GM21381 (cell line): ENCODE data around the gene PAK2.
"Not testable (repeated sequence)": the region's sequence is repeated elsewhere in the genome, so short reads cannot be mapped to it uniquely, and the experiment has no call there.

Source experiments
- ATAC-seq: cut with Tn5 transposase; IDR thresholded peaks from one replicate; pipeline ENCODE4 v1.9.1; 2021; ENCODE audit warnings: mild to moderate bottlenecking, moderate library complexity; ENCODE audit not compliant: unreplicated experiment

PAK2 gene

DNA sequence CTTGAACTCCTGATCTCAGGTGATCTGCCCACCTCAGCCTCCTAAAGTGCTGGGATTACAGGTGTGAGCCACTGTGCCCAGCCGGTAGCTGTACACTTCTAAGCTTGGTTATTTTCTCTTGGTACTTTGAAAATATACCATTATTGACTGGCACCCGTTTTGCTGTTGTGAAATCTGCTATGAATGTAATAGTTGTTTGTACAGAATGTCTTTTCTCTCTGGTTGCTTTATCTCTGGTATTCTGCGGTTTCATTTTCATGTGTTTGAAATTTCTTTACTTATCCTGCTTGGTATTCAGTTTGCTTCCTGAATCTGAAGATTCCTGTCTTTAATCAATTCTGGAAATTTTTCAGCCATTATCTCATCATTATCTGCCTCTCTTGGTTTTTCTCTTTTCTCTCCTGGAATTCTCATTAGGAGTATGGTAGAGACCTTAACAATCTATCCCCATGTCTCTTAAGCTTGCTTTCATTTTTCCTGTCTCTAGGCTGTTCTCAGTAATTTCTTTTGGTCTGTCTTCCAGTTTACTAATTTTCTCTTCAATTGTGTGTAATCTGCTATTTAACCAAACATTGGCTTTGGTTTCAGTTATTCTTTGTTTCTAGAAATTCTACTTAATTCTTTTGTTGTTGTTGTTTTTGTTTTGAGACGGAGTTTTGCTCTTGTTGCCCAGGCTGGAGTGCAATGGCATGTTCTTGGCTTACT is 2.8 kb upstream of the PAK2 start:
- ATAC-seq, result no peak

DNA sequence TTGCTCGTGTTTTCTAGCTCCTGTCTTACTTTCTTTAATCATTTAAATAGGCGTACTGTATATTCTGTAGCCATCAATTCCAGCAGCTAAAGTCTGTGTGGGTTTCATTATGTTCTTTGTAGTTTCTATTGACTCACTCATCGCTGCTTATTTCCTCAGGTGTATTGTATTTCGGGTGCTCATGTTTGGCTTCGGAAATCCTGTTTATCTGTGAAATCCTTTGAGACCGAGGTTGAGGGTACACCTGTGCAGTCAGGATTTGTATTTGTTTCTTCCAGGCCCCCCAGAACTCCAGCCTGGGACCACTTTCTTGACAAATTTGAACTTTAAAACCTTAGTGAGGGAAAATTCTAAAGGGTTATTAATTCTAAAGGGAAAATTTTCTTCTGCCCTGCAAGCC is 2.0 kb upstream of the PAK2 start:
- ATAC-seq, result no peak

DNA sequence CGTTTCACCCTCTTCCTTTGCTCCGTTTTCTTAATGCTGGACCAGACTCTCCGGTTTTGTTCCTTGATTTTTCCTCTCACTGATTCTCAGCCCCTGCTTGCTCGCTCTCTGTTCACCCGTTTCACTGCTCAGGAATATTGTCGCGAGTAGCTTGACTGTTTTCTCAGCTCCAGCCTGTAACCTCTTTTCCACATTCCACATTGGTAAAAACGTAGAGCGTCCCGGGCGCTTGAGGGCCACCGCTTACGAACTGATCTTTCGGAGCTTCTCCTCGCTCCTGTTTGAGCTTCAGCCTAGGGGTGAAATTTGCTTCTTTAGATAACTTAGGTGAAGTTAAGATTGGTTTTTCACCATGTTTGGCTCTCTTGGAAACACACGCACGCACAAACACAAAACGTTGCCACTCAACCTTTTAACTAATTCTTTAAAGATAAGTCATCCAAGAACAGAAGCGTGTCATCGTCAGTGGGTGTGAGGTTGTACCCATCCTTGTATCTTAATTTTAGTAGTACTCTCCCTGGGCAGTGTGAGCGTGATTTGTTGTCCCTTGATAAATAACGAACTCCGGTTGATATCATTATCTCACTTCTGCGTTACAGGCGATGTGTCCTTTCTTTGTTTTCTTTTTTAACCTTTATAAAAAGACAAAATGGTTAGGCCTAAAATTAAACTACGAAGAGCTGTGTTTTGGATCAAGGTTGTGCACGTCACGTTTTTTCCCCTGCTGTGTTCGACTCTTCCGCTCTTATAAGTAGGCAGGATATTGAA is 1.0 kb downstream of the PAK2 start:
- no peak for ATAC-seq

DNA sequence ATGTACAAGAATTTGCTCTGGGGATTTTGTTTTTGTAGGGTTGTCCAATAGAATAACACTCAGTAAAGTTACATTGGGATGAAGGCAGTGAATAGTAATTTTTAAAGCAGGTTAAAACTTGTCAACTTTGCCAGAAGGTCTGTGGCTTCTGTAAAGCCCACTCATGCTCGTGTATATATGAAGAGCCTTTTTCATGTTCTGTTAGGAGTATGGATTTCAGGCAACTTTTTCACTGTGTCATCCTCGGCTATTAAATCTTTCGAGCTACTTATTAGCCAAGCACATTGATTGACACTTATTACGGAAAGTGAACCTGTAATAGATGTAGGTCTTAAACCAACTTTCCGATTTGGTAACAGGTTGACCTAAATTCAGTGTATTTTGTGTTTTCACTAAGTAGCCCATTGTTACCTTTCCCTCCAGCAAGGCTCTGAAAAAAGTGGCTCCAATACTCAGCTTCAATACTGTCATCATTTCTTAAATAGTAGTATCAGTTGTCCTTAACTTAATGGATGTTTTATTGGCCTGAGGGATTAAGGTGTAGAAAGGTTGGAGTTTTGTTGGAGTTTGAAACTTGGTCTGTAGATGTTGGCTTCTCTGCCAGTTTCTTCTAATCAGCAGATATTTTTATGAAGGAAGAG is 1.7 kb downstream of the PAK2 start:
- ATAC-seq, result no peak

DNA sequence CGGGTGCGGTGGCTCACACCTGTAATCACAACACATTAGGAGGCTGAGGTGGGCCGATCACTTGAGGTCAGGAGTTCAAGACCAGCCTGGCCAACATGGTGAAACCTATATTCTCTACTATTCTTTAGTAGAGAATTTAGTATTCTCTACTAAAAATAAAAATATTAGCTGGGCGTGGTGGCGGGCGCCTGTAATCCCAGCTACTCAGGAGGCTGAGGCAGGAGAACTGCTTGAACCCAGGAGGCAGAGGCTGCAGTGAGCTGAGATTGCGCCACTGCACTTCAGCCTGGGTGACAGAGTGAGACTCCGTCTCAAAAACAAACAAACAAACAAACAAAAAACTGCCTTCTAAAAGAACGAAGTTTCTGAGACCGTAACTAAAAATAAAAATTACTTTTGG is 3.9 kb downstream of the PAK2 start:
- ATAC-seq, result not testable (repeated sequence)

DNA sequence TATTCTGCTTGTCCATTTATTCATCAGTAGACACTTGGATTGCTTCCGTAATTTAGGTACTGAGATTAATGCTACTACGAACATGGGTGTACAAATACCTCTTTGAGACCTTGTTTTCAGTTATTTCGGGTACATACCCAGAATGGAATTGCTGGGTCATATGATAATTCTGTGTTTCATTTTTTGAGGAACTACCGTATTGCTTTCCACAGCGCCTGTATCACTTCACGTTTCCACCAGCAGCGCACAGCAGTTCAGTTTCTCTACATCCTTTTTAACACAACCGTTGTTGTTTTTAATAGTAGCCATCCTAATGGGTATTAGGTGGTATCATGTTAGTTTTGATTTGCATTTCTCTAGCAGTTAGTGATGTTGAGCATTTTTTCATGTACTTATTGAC is 9.5 kb downstream of the PAK2 start:
- ATAC-seq, result no peak

DNA sequence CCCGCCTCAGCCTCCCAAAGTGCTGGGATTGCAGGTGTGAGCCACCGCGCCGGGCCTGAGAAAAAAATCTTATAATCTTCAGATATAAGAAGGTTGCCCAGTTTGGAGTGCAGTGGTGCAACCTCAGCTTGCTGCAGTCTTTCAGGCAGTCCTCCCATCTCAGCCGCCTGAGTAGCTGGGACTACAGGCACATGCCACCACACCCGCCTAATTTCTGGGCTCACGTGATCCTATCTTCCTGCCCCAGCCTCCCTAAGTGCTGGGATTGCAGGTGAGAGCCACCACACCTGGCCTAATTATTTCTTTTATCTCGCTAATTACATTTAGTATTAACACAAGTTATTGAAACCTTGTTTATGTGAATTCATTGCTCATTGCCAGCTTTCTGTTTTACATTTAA is 13.5 kb downstream of the PAK2 start:
- no peak for ATAC-seq

DNA sequence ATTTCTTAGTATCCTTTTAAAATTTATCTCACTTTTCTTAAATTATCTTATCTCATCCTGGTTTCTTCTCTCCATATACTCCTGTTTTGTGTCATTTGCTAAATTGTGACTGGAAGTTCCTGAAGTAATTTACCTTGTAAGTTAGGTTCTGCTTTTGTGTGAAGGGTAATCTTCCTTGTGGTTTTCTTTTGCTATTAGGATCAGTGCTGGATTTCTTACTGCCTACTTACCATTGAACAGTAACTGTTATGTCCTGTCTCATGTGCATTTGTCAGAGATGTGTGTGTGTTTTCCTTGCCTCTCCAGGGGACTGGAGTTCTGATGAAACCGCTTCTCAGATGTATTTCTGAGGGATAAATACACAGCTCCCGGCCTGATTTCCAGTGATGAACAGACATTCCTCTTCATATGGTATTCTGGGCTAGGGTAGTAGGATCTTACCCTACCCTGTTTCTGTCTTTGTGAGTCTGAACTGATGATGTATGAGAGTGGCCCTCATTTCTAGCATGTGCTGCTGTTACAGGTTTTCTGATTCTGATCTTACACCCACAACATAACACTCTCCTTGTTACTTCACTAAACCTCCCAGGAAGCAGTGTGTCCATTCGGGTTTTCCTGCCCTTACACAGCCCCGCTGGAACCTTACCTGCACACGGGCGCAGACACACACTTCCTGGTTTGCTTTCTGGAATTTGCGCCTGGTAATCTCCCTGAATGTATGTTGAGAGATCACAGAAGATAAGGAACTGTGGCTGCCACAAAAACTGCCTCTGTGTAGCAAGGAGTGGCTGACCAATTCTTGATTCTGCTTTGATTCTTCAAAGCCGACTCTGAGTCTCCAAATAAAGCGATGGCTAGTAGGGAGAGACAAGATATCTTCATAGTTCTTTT is 14.7 kb downstream of the PAK2 start:
- ATAC-seq, result no peak

DNA sequence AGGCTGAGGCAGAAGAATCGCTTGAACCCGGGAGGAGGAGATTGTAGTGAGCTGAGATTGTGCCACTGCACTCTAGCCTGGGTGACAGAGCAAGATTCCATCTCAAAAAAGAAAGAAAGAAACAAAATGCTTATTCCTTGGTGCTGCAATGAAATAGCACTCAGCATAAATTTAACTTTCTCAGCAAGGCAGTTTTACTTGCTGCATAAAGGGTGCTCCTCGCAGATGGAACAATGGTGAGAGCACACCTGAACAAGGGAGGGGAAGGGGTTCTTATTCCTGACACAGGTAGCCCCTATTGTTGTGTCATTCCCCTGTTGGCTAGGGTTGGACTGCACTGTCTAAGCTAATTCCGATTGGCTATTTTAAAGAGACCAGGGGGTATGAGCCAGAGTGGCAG is 17.1 kb downstream of the PAK2 start:
- ATAC-seq, result no peak

DNA sequence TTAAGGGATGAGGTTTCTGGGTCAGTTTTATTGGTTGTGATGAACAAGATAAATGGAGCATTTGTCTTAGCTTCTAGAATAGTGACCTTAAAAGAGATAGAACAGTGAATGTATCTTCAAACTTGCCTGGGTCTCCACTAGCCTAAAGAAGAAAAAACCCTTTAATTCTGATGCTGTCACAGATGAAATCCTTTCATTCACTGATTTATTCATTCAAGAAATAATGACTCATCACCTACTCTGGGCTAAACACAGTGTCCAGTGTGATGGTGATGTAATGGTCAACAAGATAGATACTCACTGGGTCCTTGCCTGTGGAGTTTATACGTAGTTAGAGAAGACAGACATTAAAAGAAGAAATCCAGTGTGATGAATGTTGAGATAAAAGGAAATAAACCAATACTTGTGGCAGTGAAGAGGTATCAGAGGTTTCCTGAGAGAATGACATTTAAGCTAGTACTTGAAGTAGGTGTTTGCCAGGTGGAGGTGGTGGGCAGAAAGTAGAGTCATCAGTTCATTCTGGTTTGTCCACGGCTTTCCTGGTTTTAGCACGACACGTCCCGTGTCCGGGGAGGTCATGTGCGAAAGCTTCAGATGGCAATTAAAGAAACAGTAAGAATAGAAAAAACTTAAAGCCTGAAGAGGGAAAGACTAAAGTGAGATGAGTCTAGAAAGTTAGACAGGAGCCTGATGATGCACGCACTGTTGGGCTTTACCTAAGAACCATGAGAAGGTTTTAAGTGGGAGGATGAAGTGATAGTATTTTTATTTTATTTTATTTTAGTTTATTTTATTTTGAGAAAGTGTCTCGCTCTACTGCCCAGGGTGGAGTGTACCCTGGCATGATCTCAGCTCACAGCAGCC is 18.5 kb downstream of the PAK2 start:
- no peak for ATAC-seq

DNA sequence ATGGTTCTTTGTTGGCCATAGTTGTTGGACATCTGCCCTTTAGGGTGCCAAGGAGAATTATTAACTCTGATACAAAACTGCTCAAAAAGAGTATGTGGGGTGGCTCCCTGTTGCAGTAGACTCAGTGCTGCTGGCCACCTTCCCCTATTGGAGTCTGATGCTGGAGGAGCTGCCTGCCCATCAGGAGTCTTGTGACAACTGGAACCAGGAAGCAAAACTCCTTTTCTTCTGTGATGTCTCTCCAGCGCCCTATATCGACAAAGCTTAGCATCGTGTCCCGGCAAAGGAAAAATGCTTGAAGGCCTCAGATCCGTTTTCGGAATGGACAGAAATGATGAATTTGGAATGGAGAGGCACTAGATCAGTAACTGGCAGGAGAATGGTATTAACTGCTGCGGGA is 23.5 kb downstream of the PAK2 start:
- no peak for ATAC-seq

DNA sequence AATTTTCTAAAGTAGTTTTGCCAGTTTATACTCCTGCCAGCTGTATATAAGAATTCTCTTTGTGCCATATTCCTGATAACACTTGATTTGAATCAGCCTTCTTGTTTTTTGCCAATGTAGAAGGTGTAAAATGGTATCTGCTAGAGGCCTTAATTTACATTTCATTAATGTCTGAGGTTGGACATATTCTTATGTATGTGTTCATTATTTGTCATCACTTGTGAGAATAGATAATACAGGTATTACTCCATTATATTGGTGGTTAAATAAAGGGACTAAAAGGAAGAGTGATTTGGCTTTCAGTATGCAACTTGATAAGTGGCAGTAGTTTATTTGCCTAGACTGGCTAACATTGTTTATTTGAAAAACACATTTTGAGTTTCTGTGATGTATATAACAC is 25.8 kb downstream of the PAK2 start:
- no peak for ATAC-seq

DNA sequence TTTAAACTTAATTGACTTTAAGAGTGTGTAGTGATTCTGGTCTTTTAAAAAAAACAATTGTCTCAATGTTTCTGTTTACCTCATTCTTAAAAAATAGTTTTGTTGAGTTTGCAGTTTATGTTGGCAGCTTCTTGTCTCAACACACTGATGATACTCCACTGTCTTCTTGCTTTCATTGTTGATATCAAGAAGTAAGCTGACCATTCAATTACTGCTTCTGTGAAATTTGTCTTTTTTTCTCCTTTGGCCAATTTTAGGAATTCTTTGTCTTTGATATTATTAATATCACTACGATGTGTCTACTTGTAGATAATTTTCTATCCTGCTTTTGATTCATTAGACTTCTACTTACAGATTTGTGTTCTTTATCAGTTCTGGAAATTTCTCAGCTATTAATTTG is 31.4 kb downstream of the PAK2 start:
- no peak for ATAC-seq

DNA sequence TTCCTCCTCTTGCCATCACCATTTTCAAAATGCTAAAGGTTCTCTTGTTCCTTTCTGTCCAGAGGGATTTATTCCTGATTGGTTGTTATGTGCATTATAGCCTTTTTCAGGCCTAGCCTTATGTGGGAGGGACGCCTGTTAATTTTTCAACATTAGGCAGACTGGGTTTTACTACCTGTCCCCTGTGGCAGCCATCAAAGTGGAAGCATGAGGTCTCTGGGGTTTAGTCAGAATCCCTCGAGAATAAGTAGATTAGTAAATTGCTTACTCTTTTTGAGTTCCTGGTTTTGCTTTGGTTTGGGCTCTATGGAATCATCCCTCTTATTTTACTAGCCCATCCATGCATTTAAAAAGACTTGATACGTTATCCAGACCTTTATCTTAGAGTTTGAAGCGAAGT is 32.4 kb downstream of the PAK2 start:
- ATAC-seq, result no peak

DNA sequence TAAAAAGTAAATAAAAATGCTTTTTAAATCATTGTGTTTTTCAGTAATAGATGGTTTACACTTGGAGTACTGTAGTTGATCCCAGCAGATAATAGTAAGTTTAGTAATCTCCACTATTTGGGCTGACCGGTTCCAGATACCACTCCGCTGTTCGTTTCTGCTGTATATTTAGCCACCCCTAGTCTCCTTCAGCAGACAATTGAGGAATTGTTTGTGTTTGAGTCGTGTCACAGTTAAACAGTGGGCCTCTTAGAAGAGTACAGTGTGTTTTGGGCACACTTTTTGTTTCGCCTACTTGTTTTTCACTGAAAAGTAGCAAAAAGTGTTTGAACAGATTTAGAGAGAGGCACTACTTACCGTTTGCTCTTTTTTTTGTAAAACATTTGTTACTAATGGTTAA is 33.2 kb downstream of the PAK2 start:
- ATAC-seq, result no peak

DNA sequence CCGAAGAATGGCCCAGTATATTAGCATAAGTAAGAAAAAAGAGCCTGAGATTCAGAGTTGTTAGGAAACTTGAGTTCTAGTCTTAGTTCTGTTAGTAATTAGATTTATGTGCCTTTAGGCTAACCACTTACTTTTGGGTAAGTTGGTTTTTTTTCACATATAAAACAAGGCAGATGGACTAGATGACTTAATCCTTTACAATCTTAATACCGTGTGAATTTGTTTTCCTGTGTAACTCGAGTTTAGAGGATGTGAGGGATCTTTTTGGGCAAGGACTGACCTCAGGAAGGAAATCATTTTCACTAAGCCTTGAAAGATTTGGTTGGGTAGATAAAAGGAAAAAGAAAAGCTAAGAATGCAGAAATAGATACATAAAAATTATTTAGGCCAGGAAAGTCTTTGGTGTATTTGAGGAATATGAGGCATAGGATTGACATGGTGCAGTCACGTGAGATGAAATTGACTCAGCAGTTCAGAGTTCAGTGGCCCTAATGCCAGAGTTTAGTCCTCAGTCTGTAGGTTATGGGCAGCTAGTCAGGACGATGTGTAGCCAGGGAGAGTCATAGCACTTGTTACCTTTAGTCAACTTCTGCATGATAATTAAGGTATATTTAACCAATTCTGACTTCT is 34.6 kb downstream of the PAK2 start:
- ATAC-seq, result no peak

DNA sequence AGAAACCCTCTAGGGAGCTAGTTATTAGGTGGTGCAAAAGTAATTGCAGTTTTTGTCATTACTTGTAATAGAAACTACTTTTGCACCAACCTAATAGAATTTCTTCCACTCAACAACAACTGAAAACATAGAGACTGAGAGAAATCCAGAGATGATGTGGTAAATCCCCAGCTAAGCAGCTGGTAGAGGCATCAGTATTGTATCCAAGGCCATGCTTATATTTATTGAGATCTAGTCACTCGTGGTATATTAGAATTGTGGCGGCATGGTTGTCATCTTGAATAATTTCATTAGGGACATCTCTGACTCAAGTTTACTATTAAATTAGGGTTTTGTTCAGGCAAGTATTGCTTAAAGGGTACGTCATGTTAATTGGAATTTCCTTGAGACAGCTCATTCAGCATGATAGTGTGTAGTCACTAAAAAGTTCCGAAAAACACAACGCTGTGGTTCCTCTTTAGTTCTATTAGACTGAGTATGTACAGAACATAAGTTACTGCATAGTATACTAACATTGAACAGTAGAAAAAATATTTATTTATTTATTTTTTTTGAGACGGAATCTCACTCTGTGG is 35.3 kb downstream of the PAK2 start:
- no peak for ATAC-seq

DNA sequence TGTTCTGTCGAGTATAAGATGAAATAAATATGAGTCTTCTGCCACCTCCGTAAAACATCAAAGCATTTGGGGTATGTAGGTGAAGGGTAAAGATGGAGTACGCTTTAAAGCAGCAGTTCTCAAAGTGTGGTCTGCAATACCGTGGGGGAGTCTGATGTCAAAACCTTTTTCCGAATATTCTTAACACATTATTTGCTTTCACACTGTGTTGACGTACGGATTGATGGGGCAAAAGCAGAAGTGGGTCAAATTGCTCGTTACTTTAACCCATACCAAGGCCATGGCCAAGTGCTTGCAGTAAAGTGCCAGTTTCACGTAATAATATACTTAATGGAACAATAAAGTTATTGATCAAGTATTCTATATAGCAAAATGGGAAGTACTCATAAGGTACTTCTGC is 36.3 kb downstream of the PAK2 start:
- no peak for ATAC-seq

DNA sequence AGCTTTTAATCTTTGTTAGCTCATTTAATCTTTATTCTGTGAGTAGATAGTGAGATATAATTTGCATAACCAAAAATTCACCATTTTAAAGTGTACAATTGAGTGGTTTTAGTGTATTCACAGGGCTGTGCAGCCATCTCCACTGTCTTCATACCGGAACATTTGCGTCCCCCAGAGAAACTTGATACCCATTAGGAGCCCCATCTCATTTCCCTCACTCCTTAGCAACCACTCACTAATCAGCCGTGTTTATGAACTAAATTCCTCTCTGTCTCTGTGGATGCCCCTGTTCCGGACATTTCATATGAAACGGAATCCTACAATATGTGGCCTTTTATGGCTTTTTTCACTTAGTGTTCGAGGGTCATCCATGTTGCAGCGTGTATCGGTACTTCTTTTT is 38.2 kb downstream of the PAK2 start:
- ATAC-seq, result no peak
